LHCN-M2 (cell line): Measurements from ENCODE around the gene BMP2K. TPM values are rescaled to one million over a fixed set of nuclear protein-coding genes. Genes with fewer than 3 reads are reported as not detected.
A peak's percentile ranks its signal among the peaks of the same experiment; 100 is the strongest.
"Not testable (repeated sequence)": the region's sequence is repeated elsewhere in the genome, so short reads cannot be mapped to it uniquely, and the experiment has no call there.

Source experiments
- DNase-seq: peaks from one replicate; pipeline ENCODE4 v3.0.0-alpha.2; 2012; ENCODE audit warnings: low read depth
- total RNA-seq: library from RNA; depleted of rRNA; stranded (reverse); fragments of >200 nt; gene quantifications from 2 replicates; pipeline ENCODE4 v1.2.3, GENCODE V29; 2014

Gene BMP2K
- total RNA-seq, 1 experiment from 2014 or later = 26.5 TPM

DNA sequence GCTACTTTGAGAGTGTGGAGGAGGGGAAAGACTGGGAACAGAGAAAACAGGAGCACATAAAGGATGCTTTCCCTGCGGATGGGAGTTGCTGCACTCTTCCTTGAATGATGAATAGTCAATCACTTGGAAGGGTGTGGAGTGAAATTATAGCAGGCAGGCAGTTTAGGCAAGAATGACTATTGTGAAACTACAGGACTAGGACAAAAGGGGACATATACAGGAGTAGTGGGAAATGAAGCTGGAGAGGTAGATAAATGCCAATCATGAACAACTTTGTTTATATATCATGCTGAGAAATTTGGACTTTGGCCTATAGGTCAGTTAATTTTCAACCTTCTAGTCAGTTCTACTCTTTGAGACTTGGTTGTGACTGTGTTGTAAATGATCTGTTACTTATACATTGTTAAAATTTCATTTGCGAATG, 86.2 kb downstream of the BMP2K start:
- no peak for DNase-seq

DNA sequence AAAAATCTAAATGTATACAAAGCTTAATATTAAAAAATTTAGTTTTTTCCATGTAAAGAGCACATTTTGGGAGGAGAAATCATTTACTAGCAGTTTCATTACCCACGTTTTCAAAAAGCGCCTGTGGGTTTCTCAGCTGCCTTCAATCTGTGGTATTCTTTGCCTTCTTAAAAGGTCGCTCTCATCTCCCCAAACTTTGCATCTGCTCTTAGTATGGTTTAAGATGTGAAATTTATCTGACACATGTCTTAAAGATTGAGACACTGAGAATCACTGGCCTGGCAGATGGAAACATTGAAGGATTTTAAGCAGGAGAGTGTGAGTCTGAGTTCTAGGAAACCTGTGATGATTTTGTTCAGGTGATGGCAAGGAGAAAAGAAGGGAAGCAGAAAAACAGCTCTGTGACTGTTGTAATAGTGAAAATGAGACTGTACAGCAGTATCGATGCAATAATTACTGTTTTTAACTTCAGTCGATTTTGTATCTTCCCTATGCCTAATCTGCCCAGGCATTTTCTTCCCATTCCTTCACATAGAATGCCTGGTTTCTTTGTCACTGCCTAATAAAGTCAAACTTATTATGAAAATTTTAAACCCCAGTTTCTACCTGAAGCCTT, 87.2 kb downstream of the BMP2K start:
- DNase-seq = no peak

DNA sequence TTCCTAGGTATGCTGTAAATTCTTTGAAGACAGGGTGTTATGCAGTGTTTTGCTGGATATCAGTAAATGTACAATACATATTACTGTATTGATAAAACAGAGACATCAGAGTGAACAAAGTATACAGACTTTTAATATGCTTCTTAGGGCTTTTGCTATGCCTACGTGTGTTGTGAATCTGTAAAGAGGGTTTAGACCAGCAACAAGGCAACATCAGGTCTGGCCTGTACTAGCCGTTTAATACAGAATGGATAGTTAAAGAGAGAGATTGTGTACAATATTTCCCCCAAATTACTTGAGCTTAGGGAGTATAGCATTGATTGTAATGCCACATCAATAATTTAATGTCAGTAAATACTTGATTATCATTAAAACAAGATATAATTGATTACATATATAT, 87.8 kb downstream of the BMP2K start:
- no peak for DNase-seq

GRCh38 chr4:78864405-78865024, 88.4 kb downstream of the BMP2K start:
- DNase-seq = peak; percentile 78

- no peak for DNase-seq
Observed at GRCh38 chr4:78865451-78865850, 89.3 kb downstream of the BMP2K start.

DNA sequence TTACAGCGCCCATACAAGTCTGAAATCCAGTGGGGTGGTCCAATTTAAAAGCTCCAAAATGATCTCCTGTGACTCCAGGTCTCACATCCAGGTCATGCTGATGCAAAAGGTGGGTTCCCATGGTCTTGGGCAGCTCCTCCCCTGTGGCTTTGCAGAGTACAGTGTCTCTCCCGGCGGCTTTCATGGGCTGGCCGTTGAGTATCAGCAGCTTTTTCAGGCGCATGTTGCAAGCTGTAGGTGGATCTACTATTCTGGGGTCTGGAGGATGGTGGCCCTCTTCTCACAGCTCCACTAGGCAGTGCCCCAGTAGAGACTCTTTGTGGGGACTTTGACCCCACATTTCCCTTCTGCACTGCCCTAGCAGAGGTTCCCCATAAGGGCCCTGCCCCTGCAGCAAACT, 92.6 kb downstream of the BMP2K start:
- DNase-seq = not testable (repeated sequence)

- no peak for DNase-seq
Observed at GRCh38 chr4:78870056-78870455, 93.9 kb downstream of the BMP2K start.

DNA sequence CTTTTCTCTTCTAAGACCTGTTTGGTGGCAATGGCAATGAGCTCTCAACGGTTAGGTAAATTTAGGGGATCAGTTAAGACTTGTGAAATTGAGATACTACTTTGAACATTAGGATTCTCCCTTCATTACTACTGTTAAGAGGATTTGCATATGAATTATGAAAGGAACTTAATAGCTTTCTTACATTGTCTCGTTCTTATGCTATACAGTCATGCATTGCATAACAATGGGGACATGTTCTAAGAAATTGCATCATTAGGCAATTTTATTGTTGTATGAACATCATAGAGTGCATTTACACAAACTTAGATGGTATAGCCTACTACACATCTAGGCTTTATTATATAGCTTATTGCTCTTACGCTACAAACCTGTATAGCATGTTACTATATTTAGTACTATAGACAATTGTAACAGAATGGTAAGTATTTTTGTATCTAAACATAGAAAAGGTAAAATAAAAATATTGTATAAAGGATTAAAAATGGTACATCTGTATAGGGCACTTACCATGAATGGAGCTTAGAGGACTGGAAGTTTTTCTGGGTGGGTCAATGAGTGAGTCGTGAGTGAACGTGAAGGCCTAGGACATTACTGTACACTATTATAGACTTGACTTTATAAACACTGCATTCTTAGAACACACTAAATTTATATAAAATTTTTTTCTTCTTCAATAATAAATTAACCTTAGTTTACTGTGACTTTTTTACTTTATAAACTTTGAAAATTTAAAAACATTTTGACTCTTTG, 100.6 kb downstream of the BMP2K start:
- no peak for DNase-seq

DNA sequence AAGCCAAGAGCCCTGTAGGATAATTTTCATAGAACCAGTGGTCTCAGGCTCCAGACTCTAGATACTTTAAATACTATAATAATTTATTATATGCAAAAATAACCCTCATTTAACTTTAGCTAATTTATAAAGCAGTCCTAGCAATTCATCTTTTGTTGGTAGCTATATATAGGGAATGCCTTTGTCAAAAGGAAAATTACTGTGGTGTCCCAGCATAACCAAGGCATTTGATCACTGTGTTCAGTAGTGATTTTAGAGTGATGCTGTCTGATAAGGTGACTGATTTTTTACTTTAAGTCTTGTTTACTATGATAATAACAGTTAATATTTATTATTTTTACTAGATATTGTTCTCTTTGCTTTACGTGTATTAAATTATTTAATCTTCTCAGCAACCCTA, 101.9 kb downstream of the BMP2K start:
- DNase-seq = no peak

- DNase-seq = no peak
Observed at GRCh38 chr4:78880874-78881492, 104.8 kb downstream of the BMP2K start.

- DNase-seq = no peak
Observed at GRCh38 chr4:78885598-78885997, 109.4 kb downstream of the BMP2K start.

DNA sequence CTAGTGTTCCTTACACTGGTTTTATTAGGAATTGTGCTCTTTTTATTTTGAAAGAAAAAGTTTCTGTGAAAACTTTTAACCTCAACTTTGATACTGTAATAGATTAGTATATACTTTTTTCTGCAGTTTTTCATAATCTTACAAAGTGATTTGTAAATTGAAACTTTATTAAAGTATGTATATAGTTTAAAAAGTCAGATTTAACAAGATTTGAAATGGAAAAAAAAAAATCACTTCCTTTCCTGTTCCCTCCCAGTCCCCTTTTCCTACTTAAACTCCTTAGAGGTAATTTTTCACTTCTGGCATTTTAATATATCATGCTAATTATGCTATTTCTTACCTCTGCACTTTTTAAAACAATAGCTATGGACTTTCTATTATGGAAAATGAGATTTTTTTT, 113.8 kb downstream of the BMP2K start:
- no peak for DNase-seq

- no peak for DNase-seq
Observed at GRCh38 chr4:78899302-78899701, 123.2 kb downstream of the BMP2K start.

DNA sequence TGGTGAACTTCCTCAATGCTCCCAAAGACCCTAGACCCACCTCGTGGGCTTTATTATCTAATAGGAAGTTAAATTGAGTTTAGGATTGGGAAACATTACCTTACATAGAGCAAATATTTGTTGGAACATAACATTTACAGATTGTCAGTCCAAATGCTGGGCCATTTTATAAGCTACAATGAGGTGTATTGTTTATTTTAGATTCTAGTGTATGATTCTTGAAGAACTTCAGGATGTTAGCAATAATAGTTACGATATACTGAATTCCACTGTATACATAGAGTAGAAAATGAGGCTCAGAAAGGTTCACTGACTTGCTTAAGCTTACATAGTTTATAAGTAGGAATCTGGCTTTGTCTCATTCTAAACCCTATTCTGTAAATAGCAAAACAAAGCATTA, 125.7 kb downstream of the BMP2K start:
- DNase-seq = no peak

DNA sequence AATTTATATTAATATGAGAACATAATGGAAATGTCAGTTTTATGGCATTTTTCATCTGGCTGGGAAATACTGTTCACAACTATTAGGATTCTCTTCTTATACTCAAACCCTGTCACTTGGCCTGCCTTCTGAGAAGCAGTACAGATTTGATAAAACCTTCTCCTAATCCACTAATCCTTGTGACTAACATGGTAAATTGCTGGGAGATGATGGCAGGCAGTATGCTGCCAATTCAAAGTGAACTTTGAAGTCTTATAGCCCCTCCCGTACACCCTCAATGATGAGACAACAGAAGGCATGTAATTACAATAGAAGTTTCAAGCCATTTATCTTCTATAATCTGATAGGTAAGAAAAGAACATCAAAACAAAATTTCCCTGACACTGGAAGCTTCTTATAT, 126.1 kb downstream of the BMP2K start:
- peak; percentile 8 for DNase-seq

DNA sequence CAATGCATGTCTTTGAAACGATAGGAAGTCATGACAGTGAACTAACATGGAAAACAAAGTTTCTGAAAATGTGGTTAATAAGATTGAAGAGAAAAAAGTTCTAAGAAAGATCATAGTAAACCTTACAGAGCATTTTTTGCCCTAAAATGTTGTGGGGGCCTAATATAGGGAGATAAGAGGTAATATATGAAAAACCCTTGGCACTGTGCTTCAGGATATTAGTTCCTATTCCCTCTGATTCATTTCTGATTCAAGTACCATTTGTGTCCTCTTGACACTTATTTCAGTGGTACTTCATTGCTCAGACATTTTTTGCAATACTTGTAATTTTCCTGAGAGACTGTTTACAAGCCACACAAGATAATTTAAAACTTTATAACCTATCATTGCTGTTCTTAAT, 128.0 kb downstream of the BMP2K start:
- no peak for DNase-seq

DNA sequence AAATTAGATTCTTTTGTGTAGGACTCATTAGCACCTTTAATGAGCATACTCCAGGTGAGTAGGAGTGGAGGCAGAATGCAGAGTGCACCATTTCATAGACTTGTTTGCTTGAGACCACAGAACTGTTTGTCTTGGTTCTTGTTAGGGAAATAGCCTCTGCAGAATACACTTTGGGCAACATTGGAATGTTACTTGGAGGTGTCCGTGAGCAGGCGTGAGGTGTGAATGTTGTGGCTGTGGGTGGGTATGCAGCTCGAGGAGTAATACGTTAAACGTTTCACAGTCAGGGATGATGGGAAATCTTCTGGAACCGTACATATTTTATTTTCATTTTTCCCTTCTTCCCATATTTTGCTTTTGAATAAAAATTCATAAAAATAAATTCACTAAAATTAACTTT, 131.5 kb downstream of the BMP2K start:
- DNase-seq = no peak

DNA sequence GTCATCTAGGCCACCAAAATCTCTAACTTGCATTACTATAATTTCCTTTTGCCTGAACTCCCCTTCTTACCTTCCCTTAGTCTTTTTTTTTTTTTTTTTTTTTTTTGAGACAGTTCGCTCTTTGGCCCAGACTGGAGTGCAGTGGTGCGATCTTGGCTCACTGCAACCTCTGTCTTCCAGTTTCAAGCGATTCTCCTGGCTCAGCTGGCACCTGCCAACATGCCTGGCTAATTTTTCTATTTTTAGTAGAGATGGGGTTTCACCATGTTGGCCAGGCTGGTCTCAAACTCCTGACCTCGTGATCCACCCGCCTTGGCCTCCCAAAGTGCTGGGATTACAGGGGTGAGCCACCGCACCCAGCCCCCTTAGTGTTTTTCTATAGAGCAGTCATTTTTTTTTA, 132.8 kb downstream of the BMP2K start:
- DNase-seq = not testable (repeated sequence)

- no peak for DNase-seq
Observed at GRCh38 chr4:78910612-78911011, 134.5 kb downstream of the BMP2K start.

GRCh38 chr4:78922207-78922606, 146.1 kb downstream of the BMP2K start:
- peak; percentile 82 for DNase-seq

- DNase-seq = no peak
Observed at GRCh38 chr4:78923464-78924312, 147.5 kb downstream of the BMP2K start.

- DNase-seq = no peak
Observed at GRCh38 chr4:78926826-78927225, 150.7 kb downstream of the BMP2K start.
